Body of pancreas (tissue), 4 donors: ENCODE measurements around the gene PNMA6E. TPM values are rescaled to one million over a fixed set of nuclear protein-coding genes. Genes with fewer than 3 reads are reported as not detected.
"Not testable (repeated sequence)": the region's sequence is repeated elsewhere in the genome, so short reads cannot be mapped to it uniquely, and the experiment has no call there.

Experiments used
- ATAC-seq: fragments of 150-250 bp; one replicate; pipeline ENCODE4 v1.9.1; 2016
- DNase-seq, 4 donors: peaks; one replicate each; pipeline ENCODE4 v3.0.0-alpha.2; 2019
- H3K27ac ChIP-seq, 4 donors: fragments of 200-600 bp; sonication (generic); 1 replicate in 3 of 4; 2 replicates in 1 of 4; pipeline versions ENCODE4 v1.5.1 to v1.6.1; 2016 to 2019; ENCODE audit warnings: mild to moderate bottlenecking in 1 of 4, mixed read lengths in 1 of 4, moderate library complexity in 1 of 4
- H3K27me3 ChIP-seq, 2 donors: fragments of 200-600 bp; sonication (generic); one replicate each; pipeline ENCODE4 v1.6.0; 2016; ENCODE audit warnings: mild to moderate bottlenecking in 1 of 2
- H3K36me3 ChIP-seq, 2 donors: fragments of 200-600 bp; sonication (generic); replicated peaks in 1 of 2; 2 replicates each; pipeline ENCODE4 v1.5.1; 2016; ENCODE audit warnings: low read depth in 2 of 2; ENCODE audit not compliant: insufficient read depth in 1 of 2
- H3K4me1 ChIP-seq: fragments of 200-600 bp; sonication (generic); one replicate; pipeline ENCODE4 v1.6.0; 2016
- H3K4me3 ChIP-seq, 2 donors: fragments of 200-600 bp; sonication (generic); 1 replicate in 1 of 2; 2 replicates in 1 of 2; pipeline ENCODE4 v1.5.1; 2016 to 2019
- H3K9me3 ChIP-seq, 3 donors: fragments of 200-600 bp; sonication (generic); 1 replicate in 2 of 3; 2 replicates in 1 of 3; pipeline ENCODE4 v1.5.1; 2016
- CTCF ChIP-seq, 7 experiments: fragments of 450-650 bp in 4 of 7; fragments of 200-600 bp in 3 of 7; sonication (generic) in 3 of 7; IDR thresholded peaks; one replicate each; pipeline ENCODE4 v1.5.1; 2016 to 2019; ENCODE audit warnings: antibody characterized with exemption in 7 of 7
- POLR2A ChIP-seq, 3 donors: fragments of 450-650 bp; IDR thresholded peaks; one replicate each; pipeline ENCODE4 v1.6.1; 2016; ENCODE audit warnings: antibody characterized with exemption in 3 of 3, mild to moderate bottlenecking in 2 of 3
- WGBS, 2 donors: methylation state at CpG; one replicate each; pipeline ENCODE4 v1.1.5; 2017; 5-methylcytosine and 5-hydroxymethylcytosine counted together
- intact Hi-C: fragments of 100-400 bp; cut with DNase I; formaldehyde crosslinking; loops from one replicate; pipeline ENCODE4 v1.15.1; 2023
- total RNA-seq, 2 donors: library from RNA; depleted of rRNA; stranded (reverse); fragments of >200 nt; gene quantifications; one replicate each; pipeline ENCODE4 v1.1.0, GENCODE V29; 2016

The PNMA6E gene
- total RNA-seq, 2 donors from 2014 or later, result not detected

- TF ChIP-seq CTCF (IDR thresholded peaks at IDR 0.05), result no peak
- no peak for TF ChIP-seq POLR2A (IDR thresholded peaks at IDR 0.05)
- WGBS, 2 donors, result 20 to 76% methylated on average over 1 to 3 of the region's 5 CpGs
- H3K36me3 ChIP-seq, result no peaks in the 10 kb centered on the region
- no peaks in the 10 kb centered on the region for H3K9me3 ChIP-seq
- no peak for DNase-seq
- H3K27me3 ChIP-seq, result no peaks in the 10 kb centered on the region
- peaks cover under 1% of the 10 kb centered on the region for H3K4me1 ChIP-seq
- intact Hi-C loops, result no loop called here
- no peak overlapping the region for H3K27ac ChIP-seq
- H3K4me3 ChIP-seq, result no peak overlapping the region
- no peak for ATAC-seq
These were observed 13.8 kb downstream of the PNMA6E start for GRCh38 chrX:153387345-153387744.

- DNase-seq (no peak), ATAC-seq (no peak)
- Histone ChIP-seq H3K4me3 (no peak overlapping the region), H3K27me3 (no peaks in the 10 kb centered on the region), H3K4me1 (peaks cover 13% of the 10 kb centered on the region), H3K9me3 (no peaks in the 10 kb centered on the region), H3K27ac (no peak overlapping the region), H3K36me3 (no peaks in the 10 kb centered on the region)
- WGBS, 2 donors, result 85 to 88% methylated on average over 5 of the region's 5 CpGs
- TF ChIP-seq CTCF (IDR thresholded peaks at IDR 0.05), result no peak
- intact Hi-C loops, result no loop called here
These were observed 15.1 kb downstream of the PNMA6E start for GRCh38 chrX:153386097-153386496.

- 71 to 75% methylated on average over 2 of the region's 2 CpGs for WGBS, 2 donors
These were observed 16.2 kb downstream of the PNMA6E start for GRCh38 chrX:153384973-153385372.

GRCh38 chrX:153384390-153384789, 16.8 kb downstream of the PNMA6E start:
- H3K36me3 ChIP-seq, result no peaks in the 10 kb centered on the region
- peaks cover 16% of the 10 kb centered on the region for H3K4me1 ChIP-seq
- H3K27me3 ChIP-seq, result no peaks in the 10 kb centered on the region
- TF ChIP-seq CTCF (IDR thresholded peaks at IDR 0.05) (no peak), POLR2A (IDR thresholded peaks at IDR 0.05) (no peak)
- DNase-seq, result no peak
- intact Hi-C loops, result no loop called here
- 82 to 95% methylated on average over 3 to 4 of the region's 6 CpGs for WGBS, 2 donors
- H3K27ac ChIP-seq, result no peak overlapping the region
- no peaks in the 10 kb centered on the region for H3K9me3 ChIP-seq
- no peak overlapping the region for H3K4me3 ChIP-seq
- no peak for ATAC-seq

More at GRCh38 chrX:153384973-153385372, 16.2 kb downstream of the PNMA6E start:
- H3K36me3 ChIP-seq, intact Hi-C loops, DNase-seq, H3K27me3 ChIP-seq, H3K4me3 ChIP-seq, H3K27ac ChIP-seq, ATAC-seq, H3K9me3 ChIP-seq: not testable (repeated sequence)
- H3K4me1 ChIP-seq, result peaks cover 16% of the 10 kb centered on the region

- no peak for TF ChIP-seq CTCF (IDR thresholded peaks at IDR 0.05)
- no peak for TF ChIP-seq POLR2A (IDR thresholded peaks at IDR 0.05)
- Histone ChIP-seq H3K27me3 (no peaks in the 10 kb centered on the region), H3K4me3 (no peak overlapping the region), H3K36me3 (no peaks in the 10 kb centered on the region), H3K27ac (peak overlapping the region in 2 of 4 donors; percentile 89 to 90), H3K9me3 (no peaks in the 10 kb centered on the region), H3K4me1 (peaks cover 16% of the 10 kb centered on the region)
- intact Hi-C loops, result no loop called here
- no peak for ATAC-seq
- DNase-seq, result no peak
- WGBS, 2 donors, result 63 to 77% methylated on average over 3 of the region's 3 CpGs
These were observed 18.3 kb downstream of the PNMA6E start for GRCh38 chrX:153382563-153383482.
